Measurements from ENCODE around the gene TAF11.
A peak's percentile ranks its signal among the peaks of the same experiment; 100 is the strongest.
"Not testable (repeated sequence)": the region's sequence is repeated elsewhere in the genome, so short reads cannot be mapped to it uniquely, and the experiment has no call there.

TAF11 gene

GRCh38 chr6:34887753-34888513, at the start of gene TAF11:
Gene TAF11 (minus strand): TSS chr6:34888042. CDS start chr6:34887957, 85 bp downstream.
- peak; percentile 95 for DNase-seq

- no peak for DNase-seq
These were observed 46.7 kb upstream of the TAF11 start for GRCh38 chr6:34934516-34934915.

GRCh38 chr6:34932202-34932601, 44.4 kb upstream of the TAF11 start:
- DNase-seq: not testable (repeated sequence)

- no peak for DNase-seq
These were observed 42.4 kb upstream of the TAF11 start for GRCh38 chr6:34930221-34930620.

GRCh38 chr6:34929241-34929978, 41.6 kb upstream of the TAF11 start:
- DNase-seq: no peak

- DNase-seq: no peak
These were observed 40.9 kb upstream of the TAF11 start for GRCh38 chr6:34928695-34929094.

GRCh38 chr6:34928220-34928619, 40.4 kb upstream of the TAF11 start:
- DNase-seq: no peak

GRCh38 chr6:34926655-34927054, 38.8 kb upstream of the TAF11 start:
- DNase-seq: peak; percentile 64

GRCh38 chr6:34924831-34925625, 37.2 kb upstream of the TAF11 start:
- DNase-seq: no peak

GRCh38 chr6:34922177-34922663, 34.4 kb upstream of the TAF11 start:
- peak; percentile 72 for DNase-seq

GRCh38 chr6:34920097-34920496, 32.3 kb upstream of the TAF11 start:
- DNase-seq: no peak

GRCh38 chr6:34919651-34920050, 31.8 kb upstream of the TAF11 start:
- peak; percentile 42 for DNase-seq

GRCh38 chr6:34917626-34918285, 29.9 kb upstream of the TAF11 start:
- DNase-seq: no peak

- no peak for DNase-seq
These were observed 28.6 kb upstream of the TAF11 start for GRCh38 chr6:34916348-34916967.

- DNase-seq: peak; percentile 21
These were observed 26.5 kb upstream of the TAF11 start for GRCh38 chr6:34914358-34914757.

- peak; percentile 69 for DNase-seq
These were observed 25.0 kb upstream of the TAF11 start for GRCh38 chr6:34912715-34913464.

- no peak for DNase-seq
These were observed 24.0 kb upstream of the TAF11 start for GRCh38 chr6:34911822-34912221.

GRCh38 chr6:34909320-34909883, 21.6 kb upstream of the TAF11 start:
- no peak for DNase-seq

GRCh38 chr6:34908194-34908593, 20.4 kb upstream of the TAF11 start:
- no peak for DNase-seq

GRCh38 chr6:34906826-34907225, 19.0 kb upstream of the TAF11 start:
- no peak for DNase-seq

- no peak for DNase-seq
These were observed 17.3 kb upstream of the TAF11 start for GRCh38 chr6:34904990-34905613.
